GM12875 (cell line): ENCODE measurements around the gene SLC35F6.
"Not testable (repeated sequence)": the region's sequence is repeated elsewhere in the genome, so short reads cannot be mapped to it uniquely, and the experiment has no call there.

Experiments used
- H3K4me3 ChIP-seq: one replicate; pipeline ENCODE4 v1.5.1; 2011; ENCODE audit warnings: low read depth, low read length, control low read depth
- CTCF ChIP-seq: IDR thresholded peaks from 2 replicates; pipeline ENCODE4 v1.5.1; 2011; ENCODE audit warnings: low read depth, mild to moderate bottlenecking, control low read depth, inconsistent platforms, low read length, moderate library complexity, borderline replicate concordance; ENCODE audit not compliant: insufficient read depth

Gene SLC35F6

GRCh38 chr2:26758790-26759321, 5.2 kb upstream of the SLC35F6 start:
- no peak overlapping the region for H3K4me3 ChIP-seq
- no peak for TF ChIP-seq CTCF

GRCh38 chr2:26759845-26760244, 4.2 kb upstream of the SLC35F6 start:
- TF ChIP-seq CTCF: no peak
- no peak overlapping the region for H3K4me3 ChIP-seq

- not testable (repeated sequence) for H3K4me3 ChIP-seq
Observed at GRCh38 chr2:26760991-26761390, 3.1 kb upstream of the SLC35F6 start.

GRCh38 chr2:26763019-26763418, 1.1 kb upstream of the SLC35F6 start:
- TF ChIP-seq CTCF: no peak
- H3K4me3 ChIP-seq: no peak overlapping the region

- peak overlapping the region; percentile 90 for H3K4me3 ChIP-seq
- no peak for TF ChIP-seq CTCF
Observed at GRCh38 chr2:26764906-26765305, 822 bp downstream of the SLC35F6 start.

- no peak for TF ChIP-seq CTCF
- peak overlapping the region; percentile 90 for H3K4me3 ChIP-seq
Observed at GRCh38 chr2:26765475-26766200, 1.6 kb downstream of the SLC35F6 start.

- H3K4me3 ChIP-seq: no peak overlapping the region
- no peak for TF ChIP-seq CTCF
Observed at GRCh38 chr2:26767129-26767528, 3.0 kb downstream of the SLC35F6 start.

GRCh38 chr2:26767894-26768487, 3.9 kb downstream of the SLC35F6 start:
- no peak overlapping the region for H3K4me3 ChIP-seq
- no peak for TF ChIP-seq CTCF
